ENCODE measurements around the gene RBM18. TPM values are rescaled to one million over a fixed set of nuclear protein-coding genes. Genes with fewer than 3 reads are reported as not detected.

RBM18 gene
- polyA plus RNA-seq, 3 donors, result 30.7 to 33.1 (median 32.3) TPM

DNA sequence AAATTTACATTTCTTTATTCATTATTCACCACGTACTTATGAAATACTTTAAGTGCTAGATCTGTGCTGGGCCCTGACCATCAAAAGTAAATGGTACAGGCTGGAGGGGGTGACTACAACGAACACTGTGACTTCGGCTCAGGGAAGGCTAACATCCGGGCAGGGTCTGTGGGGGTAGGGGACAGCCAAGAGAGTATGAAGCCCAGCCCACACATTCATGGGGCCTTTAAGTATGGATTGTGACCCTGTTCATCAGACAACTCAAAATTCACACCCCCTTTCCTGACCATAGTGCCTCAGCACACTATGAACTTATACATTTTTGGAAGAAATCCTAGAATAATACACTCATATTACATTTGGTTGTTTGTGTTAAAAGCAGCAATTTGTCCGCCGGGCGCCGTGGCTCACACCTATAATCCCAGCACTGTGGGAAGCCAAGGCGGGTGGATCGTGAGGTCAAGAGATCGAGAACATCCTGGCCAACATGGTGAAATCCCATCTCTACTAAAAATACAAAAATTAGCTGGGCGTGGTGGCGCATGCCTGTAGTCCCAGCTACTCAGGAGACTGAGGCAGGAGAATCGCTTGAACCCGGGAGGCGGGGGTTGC is 71.6 kb downstream of the RBM18 start:
- DNase-seq (ENCODE audit: extremely low read depth in 1 of 11, low read depth in 9 of 11, low spot score in 4 of 11), result no peak

DNA sequence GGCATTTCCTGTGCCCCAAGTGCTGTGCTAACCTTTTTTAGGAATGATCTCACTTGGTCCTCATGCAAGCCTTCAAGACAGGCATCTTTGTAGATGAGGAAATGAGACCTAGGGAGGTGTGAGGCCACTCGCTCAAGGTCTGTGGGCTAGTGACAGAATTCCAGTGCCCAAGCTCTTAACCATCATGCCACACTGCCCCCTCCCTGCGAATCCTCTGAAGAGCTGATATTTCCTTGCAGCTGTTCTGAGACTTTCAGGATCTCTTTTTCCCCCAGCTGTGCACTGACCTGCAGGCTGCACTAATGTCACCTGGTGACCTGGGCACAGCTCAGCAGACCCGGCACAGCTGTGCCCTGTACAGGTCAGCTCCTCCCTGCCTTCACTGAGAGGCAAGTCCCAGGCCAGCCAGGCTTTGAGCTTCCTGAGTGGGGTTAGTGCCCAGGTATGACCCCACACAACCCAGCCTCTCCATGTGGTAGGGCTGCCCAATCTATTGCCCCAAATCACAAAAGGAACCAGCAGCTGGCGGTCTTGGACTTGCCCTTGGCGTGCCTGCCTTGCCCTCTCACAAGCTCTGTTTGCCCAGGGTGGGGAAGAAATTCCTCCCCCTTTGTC is 72.3 kb downstream of the RBM18 start:
- DNase-seq (ENCODE audit: extremely low read depth in 1 of 11, low read depth in 9 of 11, low spot score in 4 of 11), result no peak

DNA sequence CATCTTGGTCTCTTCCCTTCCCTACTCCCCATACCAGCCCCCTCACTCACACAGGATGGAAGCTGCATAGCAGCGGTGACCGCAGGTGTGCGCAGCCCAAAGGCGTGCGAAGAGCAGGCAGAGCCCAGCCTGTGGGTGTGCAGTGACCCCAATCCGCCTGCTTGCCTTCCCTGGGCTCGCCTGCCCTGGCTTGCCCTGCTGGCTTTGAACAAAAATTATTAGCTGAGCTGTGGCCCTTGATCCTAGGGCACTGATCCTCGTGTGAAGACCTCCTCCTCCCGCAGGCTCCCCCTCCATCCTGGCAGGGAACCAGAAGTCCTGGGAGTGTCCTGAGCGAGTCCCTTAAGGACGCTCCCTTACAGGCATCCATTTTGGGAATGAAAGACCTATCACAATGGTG is 73.1 kb downstream of the RBM18 start:
- DNase-seq (ENCODE audit: extremely low read depth in 1 of 11, low read depth in 9 of 11, low spot score in 4 of 11), result peak in 4 of 11 donors; percentile 17 to 26 (median 19)

DNA sequence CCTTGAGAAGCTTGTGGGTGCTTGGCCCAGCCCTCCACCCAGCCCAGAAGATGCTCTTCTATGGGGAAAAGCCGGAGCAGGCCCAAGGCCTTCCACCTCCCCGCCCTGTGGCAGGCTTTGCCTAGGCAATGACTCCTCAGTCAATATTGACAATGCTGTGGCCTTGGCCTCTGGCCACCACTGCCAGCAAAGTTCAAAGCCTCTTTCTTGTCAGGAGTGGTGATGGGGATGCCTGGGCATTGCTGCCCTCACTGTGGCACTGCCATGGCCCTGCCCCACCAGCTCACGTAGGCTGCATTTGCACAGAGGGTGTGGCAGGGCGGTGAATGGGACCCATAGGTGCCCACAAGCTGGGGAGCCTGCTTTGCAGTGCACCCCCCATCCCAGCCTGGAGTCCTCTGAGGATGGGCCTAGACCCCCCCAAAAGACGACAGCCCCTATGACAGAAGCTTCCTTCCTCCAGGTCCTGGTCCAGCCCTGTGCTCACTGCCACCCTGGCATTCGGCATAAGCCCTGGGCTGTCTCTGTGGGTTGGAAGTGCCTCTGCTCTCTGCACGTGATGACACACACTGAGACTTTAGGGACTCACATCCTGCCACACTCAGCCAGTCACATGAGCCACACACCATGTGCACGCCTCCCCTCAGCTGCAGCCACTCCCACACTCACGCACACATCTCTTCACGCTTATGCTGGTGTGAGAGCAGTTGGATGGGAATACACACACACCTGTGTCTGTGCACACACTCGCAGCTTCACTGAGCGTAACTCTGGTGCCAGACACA is 73.9 kb downstream of the RBM18 start:
- no peak for DNase-seq (ENCODE audit: extremely low read depth in 1 of 11, low read depth in 9 of 11, low spot score in 4 of 11)

DNA sequence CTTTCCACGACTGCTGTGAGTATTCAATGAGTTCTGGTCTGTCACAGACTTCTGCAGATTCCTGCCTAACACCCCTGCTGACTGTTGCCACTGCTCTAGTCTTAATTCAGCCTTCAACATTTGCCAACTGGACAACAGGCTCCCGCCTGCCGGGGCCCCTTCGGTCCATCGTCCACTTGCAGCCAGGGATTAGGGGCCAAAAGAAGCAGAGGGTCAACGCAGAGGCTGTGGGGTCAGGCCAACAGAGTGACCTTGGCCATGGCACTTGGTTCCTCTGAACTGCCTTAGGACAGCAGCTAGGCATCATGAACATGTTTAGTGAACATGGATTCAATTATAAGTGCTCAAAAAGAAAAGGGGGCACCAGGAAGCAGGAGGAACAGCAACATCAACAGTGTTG is 76.3 kb downstream of the RBM18 start:
- no peak for DNase-seq (ENCODE audit: extremely low read depth in 1 of 11, low read depth in 9 of 11, low spot score in 4 of 11)

Other genes starting within 250 kb of the RBM18 start
- 1 to 10 TPM; 6.8 to 8.5 (median 6.9) TPM for gene TTLL11, start 171.5 kb downstream of the RBM18 start, polyA plus RNA-seq (ENCODE audit: insufficient read length in 3 of 3)
- 10 to 100 TPM; 71.7 to 90.3 (median 79.6) TPM for gene NDUFA8, start 105.1 kb downstream of the RBM18 start, polyA plus RNA-seq (ENCODE audit: insufficient read length in 3 of 3)
- gene MORN5, start 104.9 kb downstream of the RBM18 start, polyA plus RNA-seq (ENCODE audit: insufficient read length in 3 of 3), result 1 to 10 TPM; 1.9 to 3.0 (median 2.7) TPM
- gene LHX6, start 35.9 kb downstream of the RBM18 start, polyA plus RNA-seq (ENCODE audit: insufficient read length in 3 of 3), result 1 to 10 TPM; 3.4 to 4.5 (median 3.5) TPM
- gene MRRF, start within 50 bp of the RBM18 start, polyA plus RNA-seq (ENCODE audit: insufficient read length in 3 of 3), result 10 to 100 TPM; 38.2 to 51.4 (median 46.7) TPM
- gene PTGS1, start 106.2 kb upstream of the RBM18 start, polyA plus RNA-seq (ENCODE audit: insufficient read length in 3 of 3), result 1 to 10 TPM; 3.3 to 7.1 (median 4.4) TPM
- not detected for gene OR1J1, start 213.1 kb upstream of the RBM18 start, polyA plus RNA-seq (ENCODE audit: insufficient read length in 3 of 3)
- gene OR1J2, start 246.0 kb upstream of the RBM18 start, polyA plus RNA-seq (ENCODE audit: insufficient read length in 3 of 3), result not detected

Data from renal cortex interstitium (tissue), 11 donors.